Adrenal gland (tissue), 12 donors: ENCODE results near the gene SLC1A6. TPM values are rescaled to one million over a fixed set of nuclear protein-coding genes. Genes with fewer than 3 reads are reported as not detected.

Experiments used
- DNase-seq, 7 donors: peaks; one replicate each; pipeline ENCODE4 v3.0.0-alpha.2; 2019 to 2020
- H3K27ac ChIP-seq, 5 donors: fragments of 200-600 bp; sonication (generic) in 4 of 5; 1 replicate in 3 of 5; 2 replicates in 2 of 5; pipeline versions ENCODE4 v1.5.1 to v1.8.0; 2016 to 2020; ENCODE audit warnings: mild to moderate bottlenecking in 1 of 5
- H3K27me3 ChIP-seq: fragments of 200-600 bp; 2 replicates; pipeline ENCODE4 v1.8.0; 2021
- H3K36me3 ChIP-seq, 2 donors: fragments of 200-600 bp; replicated peaks in 1 of 2; 1 replicate in 1 of 2; 2 replicates in 1 of 2; pipeline versions ENCODE4 v1.5.1 to v1.8.0; 2018 to 2022
- H3K4me1 ChIP-seq, 2 donors: fragments of 200-600 bp; replicated peaks in 1 of 2; 1 replicate in 1 of 2; 2 replicates in 1 of 2; pipeline versions ENCODE4 v1.5.1 to v1.8.0; 2018 to 2021
- H3K4me3 ChIP-seq, 4 donors: fragments of 200-600 bp; sonication (generic) in 3 of 4; one replicate each; pipeline ENCODE4 v1.5.1; 2016 to 2018
- H3K9me3 ChIP-seq, 3 donors: fragments of 200-600 bp; sonication (generic) in 1 of 3; replicated peaks in 1 of 3; 1 replicate in 2 of 3; 2 replicates in 1 of 3; pipeline versions ENCODE4 v1.5.1 to v1.8.0; 2016 to 2021
- CTCF ChIP-seq, 6 experiments: fragments of 450-650 bp in 4 of 6; fragments of 200-600 bp in 2 of 6; sonication (generic) in 1 of 6; IDR thresholded peaks; 1 replicate in 5 of 6; 2 replicates in 1 of 6; pipeline versions ENCODE4 v1.5.1 to v1.8.0; 2016 to 2021; ENCODE audit warnings: antibody characterized with exemption in 6 of 6, mild to moderate bottlenecking in 2 of 6, moderate library complexity in 1 of 6
- POLR2A ChIP-seq, 2 donors: fragments of 450-650 bp; IDR thresholded peaks; one replicate each; pipeline ENCODE4 v1.6.1; 2017; ENCODE audit warnings: antibody characterized with exemption in 2 of 2, mild to moderate bottlenecking in 2 of 2, moderate library complexity in 1 of 2
- WGBS, 4 donors: extraction: QIAGEN DNeasy Blood & Tissue Kit in 2 of 4; methylation state at CpG; one replicate each; pipeline versions ENCODE4 v1.1.5 to v1.1.7; 2013 to 2017; 5-methylcytosine and 5-hydroxymethylcytosine counted together
- intact Hi-C, 2 donors: fragments of 100-400 bp; cut with DNase I; formaldehyde crosslinking; loops; one replicate each; pipeline versions ENCODE4 v1.14.1 to v1.15.0; 2022 to 2023
- polyA plus RNA-seq, 3 donors: library from polyadenylated mRNA; stranded (reverse); fragments of 200-250 nt in 2 of 3; fragments of 350-450 nt in 1 of 3; fragmentation: Illumina TruSeq in 1 of 3; extraction: RNeasy Lipid Tissue Mini Kit (QIAGEN cat#74804) in 1 of 3; gene quantifications; one replicate each; pipeline ENCODE4 v1.2.3, GENCODE V29; 2013 to 2014
- total RNA-seq, 9 donors: library from RNA; depleted of rRNA in 4 of 9; stranded (reverse); fragments of >200 nt in 4 of 9; fragments of 120-200 nt in 1 of 9; fragmentation: NEBNext Ultra II Directional in 1 of 9; extraction: Animal tissue kit (Norgen Biotek cat#: 25700) in 1 of 9; gene quantifications; one replicate each; pipeline versions ENCODE4 v1.1.0 to v1.2.4, GENCODE V29; 2013 to 2023
- donor health status: healthy with polysubstance abuse.
- donor health status: Bipolar disorder and iron deficiency.
- donor health status: DM: yes; HTN: yes; CAD: no.
- donor health status: DM: no; HTN: no; CAD: no.
- donor health status: DM: no; HTN: no; CAD: no.
- donor health status: DM: yes; HTN: yes; CAD: no.

The SLC1A6 gene
- total and polyA plus RNA-seq, 12 donors, result 0.11 TPM; not detected in 11

DNA sequence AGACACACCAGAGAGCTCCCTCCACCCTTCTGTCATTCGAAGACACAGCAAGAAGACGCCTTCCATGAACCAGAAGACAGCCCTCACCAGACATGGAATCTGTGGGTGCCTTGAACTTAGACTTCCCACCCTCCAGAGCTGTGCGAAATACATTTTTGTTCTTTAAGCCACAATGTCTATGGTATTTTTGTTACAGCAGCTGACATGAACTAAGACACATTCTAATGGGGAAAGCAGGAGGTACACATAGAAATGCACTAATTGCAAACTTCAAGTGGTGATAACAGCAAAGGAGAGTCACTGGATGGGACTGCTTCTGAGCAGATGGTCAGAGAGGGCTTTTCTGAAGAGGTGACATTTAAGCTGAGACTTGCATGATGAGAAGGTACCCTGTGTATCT lies 22.2 kb downstream of the SLC1A6 start:
- intact Hi-C loops, result no loop called here
- H3K27ac ChIP-seq, result no peak overlapping the region
- TF ChIP-seq POLR2A (IDR thresholded peaks at IDR 0.05) (no peak), CTCF (IDR thresholded peaks at IDR 0.05) (no peak)
- no peaks in the 10 kb centered on the region for H3K36me3 ChIP-seq
- 80 to 91% (median 87%) methylated on average over 3 of the region's 3 CpGs for WGBS, 4 donors
- no peaks in the 10 kb centered on the region for H3K27me3 ChIP-seq
- H3K4me1 ChIP-seq, result no peaks in the 10 kb centered on the region
- no peaks in the 10 kb centered on the region for H3K9me3 ChIP-seq
- no peak overlapping the region for H3K4me3 ChIP-seq
- no peak for DNase-seq

GRCh38 chr19:14954071-14954655 lies 25.5 kb downstream of the SLC1A6 start:
- Histone ChIP-seq H3K27ac (no peak overlapping the region), H3K9me3 (no peaks in the 10 kb centered on the region), H3K27me3 (no peaks in the 10 kb centered on the region), H3K36me3 (no peaks in the 10 kb centered on the region), H3K4me3 (no peak overlapping the region), H3K4me1 (no peaks in the 10 kb centered on the region)
- no peak for TF ChIP-seq CTCF (IDR thresholded peaks at IDR 0.05)
- TF ChIP-seq POLR2A (IDR thresholded peaks at IDR 0.05), result no peak
- intact Hi-C loops, result no loop called here
- WGBS, 4 donors, result 20 to 34% (median 27%) methylated on average over 13 to 24 of the region's 24 CpGs
- no peak for DNase-seq

DNA sequence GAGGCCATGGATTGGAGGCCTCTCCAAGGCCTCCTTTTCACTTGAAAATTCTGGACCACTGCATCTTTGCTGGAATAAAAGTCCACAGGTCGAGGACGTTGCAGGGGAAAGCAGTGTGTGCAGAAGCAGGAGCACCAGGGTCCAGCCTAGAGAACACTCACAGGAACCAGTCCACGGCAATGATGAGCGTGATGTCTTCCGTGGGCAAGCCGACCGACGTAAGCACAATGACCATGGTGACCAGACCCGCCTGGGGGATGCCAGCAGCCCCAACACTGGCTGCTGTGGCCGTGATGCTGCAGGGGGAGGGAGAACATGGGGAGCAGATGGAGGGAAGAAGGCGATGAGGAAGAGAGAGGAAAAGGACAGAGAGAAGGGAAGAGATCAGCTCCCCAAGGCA lies 26.9 kb downstream of the SLC1A6 start:
- no peak overlapping the region for H3K27ac ChIP-seq
- H3K27me3 ChIP-seq, result peaks cover 5% of the 10 kb centered on the region
- intact Hi-C loops, result no loop called here
- no peaks in the 10 kb centered on the region for H3K4me1 ChIP-seq
- WGBS, 4 donors, result 74 to 83% (median 75%) methylated on average over 10 to 11 of the region's 11 CpGs
- no peaks in the 10 kb centered on the region for H3K36me3 ChIP-seq
- no peak for DNase-seq
- no peaks in the 10 kb centered on the region for H3K9me3 ChIP-seq
- H3K4me3 ChIP-seq, result no peak overlapping the region
- no peak for TF ChIP-seq CTCF (IDR thresholded peaks at IDR 0.05)

DNA sequence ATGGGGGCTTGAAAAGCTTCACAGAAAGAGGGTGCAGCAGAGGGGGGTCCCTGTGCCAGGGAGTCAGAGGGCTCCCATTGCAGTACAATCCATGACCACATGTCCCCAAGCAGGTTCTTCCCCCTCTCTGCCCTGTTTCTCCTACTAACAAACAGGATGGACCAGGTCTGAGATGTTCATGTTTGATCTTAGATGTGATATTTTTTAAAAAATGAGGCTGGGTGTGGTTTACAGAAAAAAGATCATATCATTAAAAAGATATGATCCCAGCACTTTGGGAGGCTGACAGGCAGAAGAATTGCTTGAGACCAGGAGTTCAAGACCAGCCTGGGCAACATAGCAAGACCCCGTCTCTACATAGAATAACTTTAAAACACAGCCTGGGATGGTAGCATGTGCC lies 29.2 kb downstream of the SLC1A6 start:
- no peak for TF ChIP-seq POLR2A (IDR thresholded peaks at IDR 0.05)
- TF ChIP-seq CTCF (IDR thresholded peaks at IDR 0.05), result no peak
- intact Hi-C loops, result no loop called here
- no peak for DNase-seq
- H3K36me3 ChIP-seq, result no peaks in the 10 kb centered on the region
- H3K4me3 ChIP-seq, result no peak overlapping the region
- H3K27me3 ChIP-seq, result peaks cover 7% of the 10 kb centered on the region
- no peak overlapping the region for H3K27ac ChIP-seq
- H3K9me3 ChIP-seq, result no peaks in the 10 kb centered on the region
- no peaks in the 10 kb centered on the region for H3K4me1 ChIP-seq
- WGBS, 4 donors, result 70 to 87% (median 81%) methylated on average over 1 of the region's 1 CpG
